K562 (cell line): ENCODE measurements around the gene KCNA2. TPM values are rescaled to one million over a fixed set of nuclear protein-coding genes. Genes with fewer than 3 reads are reported as not detected.
A peak's percentile ranks its signal among the peaks of the same experiment; 100 is the strongest.

Experiments used
- BCL6 ChIP-seq: fragments of 250-450 bp; sonication (Bioruptor Pico); IDR thresholded peaks from 2 replicates; pipeline ENCODE4 v1.4.0; 2020
- CEBPZ ChIP-seq: fragments of 150-350 bp; IDR thresholded peaks from 2 replicates; pipeline ENCODE4 v1.6.1; 2014; ENCODE audit warnings: low read depth, mild to moderate bottlenecking, low read length, borderline replicate concordance
- ETV1 ChIP-seq: fragments of 450-650 bp; conservative IDR thresholded peaks from 2 replicates; pipeline ENCODE4 v1.6.1; 2016; ENCODE audit warnings: missing genetic modification characterization, control low read depth, low read depth, missing compliant biosample characterization
- HBP1 ChIP-seq: fragments of 450-650 bp; formaldehyde crosslinking; IDR thresholded peaks from 2 replicates; pipeline ENCODE4 v1.4.0; 2022; ENCODE audit warnings: missing genetic modification characterization
- HDAC2 ChIP-seq: fragments of 450-650 bp; IDR thresholded peaks from 2 replicates; pipeline ENCODE4 v1.6.1; 2016; ENCODE audit warnings: mild to moderate bottlenecking
- MCM7 ChIP-seq, 2 experiments: fragments of 450-650 bp; IDR thresholded peaks; 2 replicates each; pipeline ENCODE4 v1.6.1; 2016 to 2018
- NCOA2 ChIP-seq, 2 experiments: fragments of 450-650 bp; IDR thresholded peaks; 2 replicates each; pipeline ENCODE4 v1.6.1; 2018; ENCODE audit warnings: mild to moderate bottlenecking in 2 of 2, moderate library complexity in 1 of 2; ENCODE audit not compliant: partially characterized antibody in 2 of 2
- PCBP1 ChIP-seq: fragments of 200-400 bp; formaldehyde crosslinking; IDR thresholded peaks from 2 replicates; pipeline ENCODE4 v1.6.1; 2018; ENCODE audit warnings: mild to moderate bottlenecking, low read depth, low read length; ENCODE audit not compliant: poor library complexity, severe bottlenecking
- PCBP2 ChIP-seq: fragments of 200-400 bp; formaldehyde crosslinking; IDR thresholded peaks from 2 replicates; pipeline ENCODE4 v1.6.1; 2018; ENCODE audit warnings: low read length, low read depth, mild to moderate bottlenecking, moderate library complexity; ENCODE audit not compliant: poor library complexity, severe bottlenecking
- RBM14 ChIP-seq: fragments of 200-400 bp; formaldehyde crosslinking; IDR thresholded peaks from 2 replicates; pipeline ENCODE4 v1.6.1; 2018; ENCODE audit warnings: low read depth, mild to moderate bottlenecking, low read length, moderate library complexity, borderline replicate concordance; ENCODE audit not compliant: insufficient read depth
- TAF9B ChIP-seq: fragments of 450-650 bp; IDR thresholded peaks from 2 replicates; pipeline ENCODE4 v1.6.1; 2018; ENCODE audit warnings: mild to moderate bottlenecking; ENCODE audit not compliant: partially characterized antibody
- TOE1 ChIP-seq, 2 experiments: fragments of 450-650 bp in 1 of 2; sonication (generic) in 1 of 2; formaldehyde crosslinking in 1 of 2; IDR thresholded peaks; 2 replicates each; pipeline versions ENCODE4 v1.7.1 to v1.8.0; 2016 to 2022; ENCODE audit warnings: borderline replicate concordance in 2 of 2, mild to moderate bottlenecking in 2 of 2, antibody characterized with exemption in 1 of 2, inconsistent platforms in 1 of 2, low read depth in 1 of 2, missing genetic modification reagents in 1 of 2, moderate library complexity in 1 of 2
- TRIM28 ChIP-seq: fragments of 450-650 bp; IDR thresholded peaks from 2 replicates; pipeline ENCODE4 v1.6.1; 2017
- ZBTB43 ChIP-seq: sonication (generic); formaldehyde crosslinking; IDR thresholded peaks from 2 replicates; pipeline ENCODE4 v1.8.0; 2023; ENCODE audit warnings: mild to moderate bottlenecking, missing genetic modification reagents
- ZEB2 ChIP-seq: fragments of 450-650 bp; IDR thresholded peaks from 2 replicates; pipeline ENCODE4 v1.6.1; 2016
- ZHX1 ChIP-seq: fragments of 150-350 bp; conservative IDR thresholded peaks from 2 replicates; pipeline ENCODE4 v1.6.1; 2014; ENCODE audit warnings: low read length
- ZNF24 ChIP-seq: fragments of 450-650 bp; IDR thresholded peaks from 2 replicates; pipeline ENCODE4 v1.6.1; 2016
- ZNF282 ChIP-seq: sonication (generic); formaldehyde crosslinking; IDR thresholded peaks from 2 replicates; pipeline ENCODE4 v1.8.1; 2023; ENCODE audit warnings: missing genetic modification reagents
- polyA plus RNA-seq, 8 experiments: library from polyadenylated mRNA; depleted of rRNA in 4 of 8; stranded (reverse) in 5 of 8; unstranded in 3 of 8; fragments of >200 nt; fragmentation: Nextera tagmentation in 2 of 8; fragmentation: Illumina TruSeq in 1 of 8; extraction: Ambion mirVana in 2 of 8; extraction: Trizol in 1 of 8; gene quantifications; 2 replicates each; pipeline versions ENCODE4 v1.2.1 to v1.2.3, GENCODE V29; 2011 to 2014; ENCODE audit warnings: inconsistent platforms in 1 of 8, missing spikeins in 1 of 8
- total RNA-seq, 7 experiments: library from RNA; depleted of rRNA in 6 of 7; stranded (reverse); fragments of >200 nt in 6 of 7; fragmentation: Illumina TruSeq in 2 of 7; extraction: Trizol in 2 of 7; gene quantifications; 2 replicates each; pipeline versions ENCODE4 v1.2.1 to v1.2.3, GENCODE V29; 2011 to 2021; ENCODE audit warnings: low replicate concordance in 1 of 7

Gene KCNA2
- total and polyA plus RNA-seq, 9 of the 15 experiments (the other 6 are each of a cell fraction or from before 2014, with no cell fraction given) = not detected

GRCh38 chr1:110619412-110620249 is 13.5 kb upstream of the KCNA2 start (continued):
- TF ChIP-seq TRIM28 (no peak), ZNF282 (CRISPR knock-in tag) (no peak), TAF9B (no peak), ETV1 (tag) (no peak), BCL6 (no peak), RBM14 (no peak), PCBP1 (no peak), HDAC2 (0 out of 2 replicates have a peak, but pooled peaks have one; percentile 18), MCM7 (IDR thresholded peaks at IDR 0.05) (no peak), ZBTB43 (CRISPR knock-in tag) (no peak), PCBP2 (no peak), CEBPZ (0 out of 2 replicates have a peak, but pooled peaks have one; percentile 32), TOE1 (IDR thresholded peaks at IDR 0.05; ENCODE audit: borderline replicate concordance) (peak; percentile 56; the same call in 1 of the 2 replicates), TOE1 (CRISPR knock-in tag; IDR thresholded peaks at IDR 0.05; ENCODE audit: borderline replicate concordance, low read depth) (no peak), ZHX1 (no peak), ZEB2 (no peak), NCOA2 (IDR thresholded peaks at IDR 0.05; ENCODE audit: partially characterized antibody in 2 of 2) (no peak), HBP1 (CRISPR knock-in tag) (no peak), ZNF24 (no peak)
